Posterior vena cava (tissue), 2 donors: ENCODE data around the gene SLC16A10. TPM values are rescaled to one million over a fixed set of nuclear protein-coding genes. Genes with fewer than 3 reads are reported as not detected.
"Not testable (repeated sequence)": the region's sequence is repeated elsewhere in the genome, so short reads cannot be mapped to it uniquely, and the experiment has no call there.

Experiments
- DNase-seq: peaks from one replicate; pipeline ENCODE4 v3.0.0-alpha.2; 2020; ENCODE audit warnings: low spot score
- intact Hi-C, 2 donors: fragments of 100-400 bp; cut with DNase I; formaldehyde crosslinking; loops; one replicate each; pipeline versions ENCODE4 v1.14.1 to v1.14.2; 2022 to 2023
- total RNA-seq, 2 donors: library from RNA; stranded (reverse); fragmentation: NEBNext Ultra II Directional; extraction: Animal tissue kit (Norgen Biotek cat#: 25700); gene quantifications; one replicate each; pipeline ENCODE4 v1.2.1, GENCODE V29; 2021
- donor health status: DM: yes; HTN: yes; CAD: no.
- donor health status: DM: yes; HTN: yes; CAD: no.

SLC16A10 gene
- total RNA-seq, 2 donors from 2014 or later, result 5.8 to 7.6 TPM

GRCh38 chr6:111121789-111122350, 34.6 kb downstream of the SLC16A10 start:
- intact Hi-C loops, result no loop called here
- DNase-seq, result no peak

- DNase-seq, result no peak
- intact Hi-C loops, result no loop called here
These were observed 35.4 kb downstream of the SLC16A10 start for GRCh38 chr6:111122458-111123286.

- intact Hi-C loops, result no loop called here
- no peak for DNase-seq
These were observed 37.1 kb downstream of the SLC16A10 start for GRCh38 chr6:111124406-111124805.

GRCh38 chr6:111129013-111129412, 41.7 kb downstream of the SLC16A10 start:
- DNase-seq, result no peak
- intact Hi-C loops, result no loop called here

GRCh38 chr6:111131018-111131417, 43.7 kb downstream of the SLC16A10 start:
- DNase-seq, intact Hi-C loops: not testable (repeated sequence)

GRCh38 chr6:111132669-111133068, 45.4 kb downstream of the SLC16A10 start:
- intact Hi-C loops, DNase-seq: not testable (repeated sequence)

- intact Hi-C loops, result not testable (repeated sequence)
These were observed 47.0 kb downstream of the SLC16A10 start for GRCh38 chr6:111134236-111134869.

GRCh38 chr6:111137489-111138093, 50.3 kb downstream of the SLC16A10 start:
- DNase-seq, intact Hi-C loops: not testable (repeated sequence)

More at GRCh38 chr6:111134236-111134869, 47.0 kb downstream of the SLC16A10 start:
- not testable (repeated sequence) for DNase-seq

- intact Hi-C loops, result no loop called here
- no peak for DNase-seq
These were observed 60.1 kb downstream of the SLC16A10 start for GRCh38 chr6:111147440-111147839.

GRCh38 chr6:111148110-111148509, 60.8 kb downstream of the SLC16A10 start:
- no peak for DNase-seq
- intact Hi-C loops, result no loop called here

- intact Hi-C loops, result no loop called here
- no peak for DNase-seq
These were observed 63.3 kb downstream of the SLC16A10 start for GRCh38 chr6:111150577-111150976.

GRCh38 chr6:111154981-111155380, 67.7 kb downstream of the SLC16A10 start:
- intact Hi-C loops, result no loop called here
- no peak for DNase-seq

GRCh38 chr6:111157412-111157811, 70.1 kb downstream of the SLC16A10 start:
- no peak for DNase-seq
- intact Hi-C loops, result no loop called here

- intact Hi-C loops, result no loop called here
- no peak for DNase-seq
These were observed 72.3 kb downstream of the SLC16A10 start for GRCh38 chr6:111159633-111160032.

GRCh38 chr6:111161650-111162049, 74.3 kb downstream of the SLC16A10 start:
- intact Hi-C loops, result no loop called here
- DNase-seq, result no peak

GRCh38 chr6:111162504-111162903, 75.2 kb downstream of the SLC16A10 start:
- intact Hi-C loops, result no loop called here

GRCh38 chr6:111171577-111172400, 84.5 kb downstream of the SLC16A10 start:
- no peak for DNase-seq

More at GRCh38 chr6:111162504-111162903, 75.2 kb downstream of the SLC16A10 start:
- no peak for DNase-seq

GRCh38 chr6:111172563-111172962, 85.3 kb downstream of the SLC16A10 start:
- intact Hi-C loops, result no loop called here
- DNase-seq, result no peak

More at GRCh38 chr6:111171577-111172400, 84.5 kb downstream of the SLC16A10 start:
- intact Hi-C loops, result no loop called here

GRCh38 chr6:111173341-111173740, 86.0 kb downstream of the SLC16A10 start:
- DNase-seq, result no peak
- intact Hi-C loops, result no loop called here
